SIG-M5 treated with dmso at 0.1 percent for 504 hours (cell line): Measurements from ENCODE around the gene SCN3B.

Source experiments
- DNase-seq: peaks from one replicate; lab custom pipeline; 2025; ENCODE audit not compliant: unreplicated experiment; lab: John Stamatoyannopoulos, UW

Gene SCN3B

DNA sequence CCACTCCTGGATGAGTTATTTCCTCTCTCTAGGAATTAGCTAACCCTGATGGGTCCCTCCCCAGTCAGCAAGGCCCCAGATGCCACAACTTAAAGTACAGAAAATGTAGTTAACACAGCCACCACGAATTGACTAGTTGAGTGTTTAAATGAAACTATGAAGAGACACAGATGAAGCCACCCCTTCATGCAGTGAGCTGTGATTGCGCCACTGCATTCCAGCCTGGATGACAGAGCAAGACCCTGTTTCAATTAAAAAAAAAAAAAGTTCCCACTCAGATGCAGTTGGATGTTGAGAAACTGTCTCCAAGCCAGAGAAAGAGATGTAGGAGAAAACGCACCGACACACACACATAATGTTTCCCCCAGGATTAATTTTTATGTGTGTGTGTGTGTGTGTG lies 53.3 kb downstream of the SCN3B start:
- DNase-seq: no peak

DNA sequence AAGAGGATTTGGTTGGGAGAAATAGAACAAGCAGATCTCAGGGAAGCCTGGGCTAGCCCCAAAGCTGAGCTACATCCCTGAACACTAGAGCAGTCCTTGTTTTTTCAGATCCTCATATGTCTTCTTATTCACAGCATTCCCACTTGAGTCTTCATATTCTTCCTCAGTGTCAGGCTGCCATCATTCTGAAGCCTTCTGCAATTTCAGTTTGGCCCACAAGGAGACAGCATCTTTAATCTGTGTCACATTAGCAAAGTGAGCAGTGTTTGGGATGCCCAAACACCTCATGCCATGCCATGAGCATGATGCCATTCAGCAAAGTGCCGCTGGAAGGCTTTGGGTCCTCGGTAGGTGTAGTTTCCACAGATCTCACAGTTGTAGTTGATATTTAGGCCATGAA lies 56.6 kb downstream of the SCN3B start:
- no peak for DNase-seq

DNA sequence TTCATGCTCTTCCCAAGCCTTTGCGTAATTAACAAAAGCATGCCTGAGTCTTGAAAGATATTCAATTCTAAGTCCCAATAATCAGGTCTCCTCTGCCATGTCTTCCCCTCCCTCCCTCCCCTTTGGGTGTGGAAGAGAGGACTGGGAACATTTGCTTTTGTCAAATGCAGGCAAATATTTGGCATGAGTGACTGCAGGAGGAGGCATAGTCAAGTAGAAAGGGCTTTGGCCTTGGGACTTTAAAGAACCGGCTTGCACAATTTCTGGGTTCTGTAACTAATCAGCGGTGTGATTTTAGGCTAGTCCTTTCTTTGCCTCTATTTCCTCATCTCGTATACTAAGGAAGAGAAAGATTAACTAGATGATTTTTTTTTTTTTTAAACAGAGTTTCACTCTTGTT lies 59.5 kb downstream of the SCN3B start:
- DNase-seq: no peak

DNA sequence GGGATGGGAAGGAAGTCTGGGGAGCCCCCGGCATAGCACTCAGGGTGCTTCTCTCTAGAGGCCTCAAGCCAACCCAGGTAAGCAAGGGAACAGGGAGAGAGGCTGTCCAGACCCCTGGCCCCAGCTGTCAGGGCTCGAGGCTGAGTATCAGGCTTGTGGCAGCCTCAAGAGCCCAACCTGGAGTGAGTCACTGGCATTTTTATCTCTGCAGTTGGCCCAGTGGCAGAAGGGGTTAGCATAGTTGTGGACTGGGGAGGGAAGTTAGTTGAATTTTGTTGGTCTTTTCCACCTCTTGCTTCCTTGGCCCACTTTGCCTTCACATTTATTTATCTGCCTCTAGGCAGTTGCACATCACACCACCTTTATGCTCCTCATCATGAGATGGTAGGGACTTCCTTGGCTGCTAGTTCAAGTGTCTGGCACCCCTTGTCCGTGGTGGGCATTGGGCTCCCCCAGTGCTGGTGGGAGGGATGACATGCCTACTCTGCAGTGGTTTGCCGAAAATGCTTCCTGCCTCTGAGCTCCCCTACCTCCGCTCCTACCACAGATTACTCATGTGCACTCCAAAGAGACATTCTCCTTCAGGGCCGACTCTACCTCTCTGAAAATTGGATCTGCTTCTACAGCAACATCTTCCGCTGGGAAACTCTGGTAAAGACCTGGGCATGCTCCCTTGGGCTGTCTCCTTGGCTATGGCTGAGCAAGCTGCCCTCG lies 60.1 kb downstream of the SCN3B start:
- DNase-seq: no peak

- DNase-seq: no peak
Measured at GRCh38 chr11:123593570-123593969, 60.9 kb downstream of the SCN3B start.

DNA sequence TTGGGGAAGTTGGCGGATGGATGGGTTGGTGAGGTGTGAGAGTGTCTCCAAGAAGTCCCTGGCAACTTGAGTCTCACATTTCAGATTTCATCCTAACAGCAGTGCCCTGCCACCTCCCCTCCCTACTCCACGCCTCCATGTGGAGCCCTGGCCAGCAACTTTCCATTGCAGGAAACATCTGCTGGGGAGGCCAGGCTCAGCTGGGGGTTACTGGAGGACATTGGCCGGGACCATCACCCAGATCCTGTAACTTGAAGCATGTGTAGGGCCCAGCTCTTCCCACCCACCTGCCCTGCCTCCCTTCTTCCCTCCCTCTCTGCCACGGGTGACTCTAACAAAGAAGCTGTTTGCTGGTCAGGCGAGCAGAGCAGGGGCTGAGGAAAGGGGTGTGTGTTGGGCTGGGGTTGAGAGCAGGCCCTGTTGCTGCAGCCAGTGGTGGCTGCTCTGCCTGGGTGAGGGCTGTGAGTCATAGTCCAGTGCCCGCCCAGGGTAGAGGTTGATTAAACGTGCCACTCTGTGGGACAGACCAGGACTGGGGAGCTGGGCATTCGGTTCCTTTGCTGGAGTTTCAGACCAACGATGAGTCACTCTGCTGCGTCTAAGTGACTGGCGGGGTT lies 64.0 kb downstream of the SCN3B start:
- no peak for DNase-seq

- no peak for DNase-seq
Measured at GRCh38 chr11:123588864-123589262, 65.6 kb downstream of the SCN3B start.

GRCh38 chr11:123588117-123588863 lies 66.1 kb downstream of the SCN3B start:
- DNase-seq: no peak

- no peak for DNase-seq
Measured at GRCh38 chr11:123587559-123587958, 66.9 kb downstream of the SCN3B start.

DNA sequence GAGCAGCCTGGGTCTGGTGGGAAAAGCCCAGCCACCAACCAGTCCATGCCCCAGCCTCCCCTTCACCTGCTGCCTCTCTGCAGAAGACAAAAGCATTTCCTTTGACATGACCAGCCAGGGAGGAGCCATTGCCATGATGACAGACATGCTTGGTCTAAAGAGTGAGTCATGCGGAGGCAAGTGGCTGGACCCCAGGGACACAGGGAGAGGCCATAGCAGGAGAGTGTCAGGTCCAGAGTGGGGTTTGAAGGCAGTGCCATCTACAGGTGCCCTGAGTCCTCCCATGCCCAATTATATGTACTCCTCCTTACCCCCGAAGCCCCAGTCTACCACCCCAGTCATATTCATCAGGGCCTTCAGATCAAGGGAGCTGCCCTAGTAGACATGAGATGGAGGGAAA lies 67.4 kb downstream of the SCN3B start:
- no peak for DNase-seq

- DNase-seq: no peak
Measured at GRCh38 chr11:123586568-123586967, 67.9 kb downstream of the SCN3B start.

DNA sequence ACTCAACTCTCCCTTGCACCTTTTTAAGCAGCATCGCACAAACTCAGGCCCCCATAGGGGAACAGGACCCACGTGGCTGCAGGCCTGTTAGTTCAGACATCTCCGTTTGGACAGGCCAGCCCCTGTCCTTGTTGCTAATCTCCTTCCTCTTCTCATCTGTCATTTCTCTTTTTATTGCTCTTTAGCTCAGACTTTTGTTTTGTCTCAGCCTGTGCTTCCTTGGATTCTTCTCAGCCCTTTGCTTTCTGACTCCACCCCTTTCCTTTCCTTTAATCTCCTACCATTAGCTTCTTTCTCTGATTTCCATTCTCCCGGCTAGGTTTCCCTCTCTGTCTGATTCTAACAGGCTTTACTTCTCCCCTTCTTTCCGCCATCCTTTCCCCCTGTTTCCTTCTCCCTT lies 68.7 kb downstream of the SCN3B start:
- DNase-seq: no peak

- DNase-seq: no peak
Measured at GRCh38 chr11:123585206-123585605, 69.2 kb downstream of the SCN3B start.

DNA sequence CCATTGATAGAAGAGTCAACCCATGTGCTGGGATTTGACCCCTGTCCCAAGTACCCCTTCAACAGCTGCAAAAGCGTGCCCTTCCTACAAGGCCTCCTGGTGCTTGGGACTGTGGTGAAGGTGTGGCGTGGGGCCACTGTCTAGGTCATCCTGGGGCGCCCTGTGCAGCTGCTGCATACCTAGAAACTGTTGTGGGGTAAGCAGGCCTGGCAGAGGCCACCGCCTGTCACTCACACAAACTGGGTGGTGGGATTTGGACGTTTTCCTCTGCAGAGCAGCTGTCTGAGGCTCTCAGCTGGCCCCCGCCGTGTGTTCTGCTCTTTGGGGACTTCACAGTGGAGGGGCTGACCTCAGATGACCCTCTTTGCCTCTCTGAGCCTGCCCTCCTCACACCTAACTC lies 69.7 kb downstream of the SCN3B start:
- no peak for DNase-seq

DNA sequence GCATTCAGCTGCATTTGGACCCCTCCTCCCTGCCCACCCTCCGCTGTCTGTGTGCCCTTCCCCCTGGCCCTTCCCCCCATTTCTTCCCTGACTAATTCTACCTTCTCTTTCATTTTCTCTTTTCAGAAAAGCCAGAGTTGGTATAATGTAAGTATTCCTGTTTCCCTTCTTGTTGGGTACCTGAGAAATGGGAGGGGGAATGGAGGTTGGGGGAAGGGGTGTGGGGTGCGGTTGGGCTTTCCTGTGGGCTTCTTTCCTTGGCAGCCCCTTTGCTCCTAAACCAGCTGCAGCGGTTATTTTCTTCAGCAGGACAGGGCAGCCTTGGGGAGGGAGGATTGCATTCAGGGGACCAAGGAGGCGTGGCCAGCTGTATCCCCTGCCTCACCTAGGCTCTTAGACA lies 70.2 kb downstream of the SCN3B start:
- DNase-seq: no peak

DNA sequence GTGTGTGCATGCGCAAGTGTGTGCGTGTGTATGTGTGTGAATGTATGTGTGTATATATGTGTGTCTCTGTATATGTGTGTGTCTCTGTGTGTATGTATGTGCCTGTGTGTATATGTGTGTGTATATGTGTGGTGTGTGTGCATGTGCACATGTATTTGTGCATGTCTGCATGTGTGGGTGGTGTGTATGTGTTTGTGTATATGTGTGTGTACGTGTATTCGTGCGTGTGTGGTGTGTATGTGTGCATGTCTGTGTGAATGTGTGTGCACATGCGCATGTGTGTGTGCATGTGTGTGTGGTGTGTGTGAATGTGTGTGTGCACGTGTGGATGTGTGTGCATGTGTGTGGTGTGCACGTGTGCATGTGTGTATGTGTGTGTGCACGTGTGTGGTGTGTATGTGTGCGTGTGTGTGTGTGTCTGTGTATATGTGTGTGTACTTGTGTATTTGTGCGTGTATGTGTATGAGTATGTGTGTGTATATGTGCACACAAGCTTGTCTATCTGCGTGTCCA lies 71.4 kb downstream of the SCN3B start:
- no peak for DNase-seq

DNA sequence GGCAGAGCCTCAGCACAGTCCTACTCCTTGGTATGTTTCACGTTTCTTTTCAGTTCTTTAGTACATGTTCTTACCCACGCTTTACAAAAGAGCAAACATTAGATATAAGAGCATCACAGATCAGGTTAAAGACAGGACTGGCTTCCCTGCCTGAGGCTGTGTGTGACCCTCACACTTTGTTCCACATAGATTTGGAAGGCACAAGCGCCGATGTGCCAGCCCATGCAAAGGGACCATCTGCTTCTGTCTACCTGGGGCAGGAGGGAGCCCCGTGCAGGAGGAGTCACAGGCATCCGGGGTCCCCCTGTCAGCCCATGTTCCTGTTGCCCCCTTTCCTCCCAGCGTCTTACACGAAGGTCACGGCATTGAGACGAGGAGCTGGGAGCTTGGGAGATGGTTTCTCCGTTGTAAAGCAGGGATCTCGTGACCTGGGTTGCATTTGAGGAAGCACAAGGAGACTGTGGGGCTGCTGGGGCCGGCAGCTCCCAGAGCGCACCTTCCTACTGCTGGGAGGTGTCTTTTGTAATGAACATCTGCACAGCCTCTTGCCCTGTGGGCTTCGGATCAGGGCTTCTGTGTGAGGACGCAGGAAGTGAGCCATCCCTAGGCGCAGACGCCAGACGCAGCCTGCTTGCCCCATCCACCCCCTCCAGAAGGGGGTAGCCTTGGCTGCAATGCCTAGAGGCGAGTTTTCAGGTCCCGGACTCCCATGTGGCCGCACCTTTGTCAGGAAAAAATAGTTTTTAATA lies 72.6 kb downstream of the SCN3B start:
- DNase-seq: no peak

- DNase-seq: peak; percentile 28
Measured at GRCh38 chr11:123580557-123581275, 73.7 kb downstream of the SCN3B start.

DNA sequence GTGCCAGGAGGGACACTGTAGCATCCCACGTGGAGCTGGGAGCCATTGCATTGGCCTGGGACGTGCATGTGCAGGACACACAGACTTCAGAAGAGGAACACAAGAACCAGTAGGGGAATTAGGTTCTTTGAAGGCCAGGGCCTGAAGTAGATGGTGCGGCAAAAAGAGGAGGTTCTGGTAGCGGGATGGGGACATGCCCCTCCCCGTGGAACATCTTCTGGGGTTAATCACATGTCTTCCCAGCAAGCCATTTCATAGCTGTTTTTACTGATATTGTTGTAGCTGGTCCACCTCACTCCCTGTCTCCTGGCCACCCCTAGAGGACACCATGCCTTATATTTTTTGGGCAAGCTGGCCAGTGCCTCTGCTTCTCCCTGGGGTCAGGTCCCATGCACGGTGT lies 74.3 kb downstream of the SCN3B start:
- no peak for DNase-seq

- DNase-seq: no peak
Measured at GRCh38 chr11:123579482-123579812, 75.0 kb downstream of the SCN3B start.
